HG03442 (cell line): ENCODE data around the gene DNAJC13.
A peak's percentile ranks its signal among the peaks of the same experiment; 100 is the strongest.
"Not testable (repeated sequence)": the region's sequence is repeated elsewhere in the genome, so short reads cannot be mapped to it uniquely, and the experiment has no call there.

Experiments used
- ATAC-seq: cut with Tn5 transposase; IDR thresholded peaks from one replicate; pipeline ENCODE4 v1.9.1; 2021; ENCODE audit warnings: mild to moderate bottlenecking, moderate library complexity; ENCODE audit not compliant: unreplicated experiment

The DNAJC13 gene

DNA sequence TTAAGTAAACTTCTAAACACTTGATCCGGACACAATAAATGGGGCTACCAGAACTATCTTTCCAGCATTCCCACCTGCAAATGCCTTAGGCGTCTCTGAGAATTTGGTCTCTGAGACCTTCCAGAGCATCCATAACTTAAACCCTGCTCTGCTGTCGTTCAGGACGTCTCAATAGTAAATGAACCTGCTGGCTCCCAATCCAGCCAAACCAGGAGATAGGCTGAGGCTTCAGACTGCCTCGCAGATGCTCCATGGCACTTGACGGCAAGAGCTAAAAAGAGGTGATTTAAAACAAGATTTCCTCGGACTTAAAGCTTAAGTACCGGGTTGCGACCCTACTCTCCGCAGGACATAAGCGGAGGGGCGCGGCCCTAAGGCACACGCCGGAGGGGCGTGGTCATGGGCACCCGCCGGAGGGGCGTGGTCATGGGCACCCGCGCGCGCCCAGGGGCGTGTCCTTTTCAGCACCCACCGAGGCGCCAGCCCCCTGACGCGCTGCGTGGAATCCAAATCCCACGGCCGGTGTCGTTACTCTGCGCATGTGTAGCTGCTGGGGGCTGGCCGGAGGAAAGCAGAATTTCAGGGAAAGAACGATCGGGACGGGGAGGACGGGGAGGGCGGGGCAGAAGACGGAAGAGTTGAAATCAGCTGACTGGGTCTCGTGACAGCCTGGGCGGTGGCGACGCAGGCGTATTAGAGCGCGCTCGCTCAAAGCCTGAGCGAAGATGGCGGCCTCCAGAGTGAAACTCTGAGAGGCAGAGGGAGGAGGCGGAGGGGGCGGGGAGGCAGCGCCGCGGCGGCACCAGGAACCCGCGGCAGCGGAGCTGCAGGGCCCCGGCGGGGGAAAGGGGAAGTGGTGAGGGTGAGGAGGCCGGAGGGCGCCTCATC, at the start of gene DNAJC13:
TSS of gene DNAJC13 (plus strand) at position 696 of the 888 bp plus-strand sequence. CDS start 17,049 bp downstream, outside the sequence.
- peak; percentile 81 for ATAC-seq

GRCh38 chr3:132368515-132368914, 48.8 kb upstream of the DNAJC13 start:
- no peak for ATAC-seq

DNA sequence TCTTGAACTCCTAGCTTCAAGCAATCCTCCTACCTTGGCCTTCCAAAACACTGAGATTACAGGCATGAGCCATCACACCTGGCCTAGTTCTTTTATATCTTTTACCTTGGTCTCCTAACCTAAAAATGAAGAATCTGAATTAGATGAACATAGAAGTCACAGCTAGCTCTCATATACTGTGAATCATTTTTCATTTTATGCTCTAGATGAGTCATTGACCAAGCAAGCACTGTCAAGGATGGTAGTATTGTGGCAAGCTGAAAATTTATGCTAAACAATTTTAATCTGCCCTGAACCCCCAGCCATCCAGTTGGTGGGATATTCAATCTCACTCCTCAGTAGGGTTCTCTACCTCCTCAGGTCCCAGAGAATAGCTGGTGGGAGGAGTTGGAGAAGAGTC, 48.3 kb upstream of the DNAJC13 start:
- ATAC-seq, result no peak

- not testable (repeated sequence) for ATAC-seq
These were observed 40.4 kb upstream of the DNAJC13 start for GRCh38 chr3:132376945-132377354.

DNA sequence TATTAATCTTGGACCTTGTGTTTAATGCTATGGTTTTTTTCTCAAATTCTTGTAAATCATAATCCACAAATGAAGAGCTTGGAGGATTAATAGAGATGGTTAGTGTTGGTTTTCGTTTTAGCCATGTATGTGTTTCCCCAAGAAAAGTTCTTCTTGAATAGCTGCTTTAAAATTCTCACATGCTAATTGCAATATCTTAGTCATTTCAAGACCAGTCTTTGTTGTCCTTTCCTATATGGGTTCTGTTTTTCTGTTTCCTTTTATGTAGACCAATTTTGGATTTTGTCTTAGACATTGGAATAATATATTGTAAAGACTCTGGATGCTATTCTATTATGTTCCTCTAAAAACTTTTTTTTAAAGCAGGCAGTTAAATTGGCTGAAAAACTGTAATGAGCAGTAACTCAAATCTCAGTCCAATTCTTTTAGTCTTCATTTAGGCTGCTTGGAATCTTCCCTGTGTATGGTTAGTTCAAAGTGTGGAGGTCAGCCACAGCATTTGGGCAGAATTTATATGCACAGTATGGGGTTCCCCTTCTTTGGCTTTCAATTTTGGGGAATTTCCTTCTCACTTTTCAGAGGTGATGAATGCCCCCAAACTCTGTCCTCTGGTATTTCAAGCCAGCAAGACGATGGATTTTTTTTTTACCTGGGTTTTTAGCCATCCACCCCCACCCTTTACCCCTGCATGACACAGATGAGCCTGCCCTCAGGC, 39.1 kb upstream of the DNAJC13 start:
- no peak for ATAC-seq

- no peak for ATAC-seq
These were observed 38.5 kb upstream of the DNAJC13 start for GRCh38 chr3:132378846-132379245.

DNA sequence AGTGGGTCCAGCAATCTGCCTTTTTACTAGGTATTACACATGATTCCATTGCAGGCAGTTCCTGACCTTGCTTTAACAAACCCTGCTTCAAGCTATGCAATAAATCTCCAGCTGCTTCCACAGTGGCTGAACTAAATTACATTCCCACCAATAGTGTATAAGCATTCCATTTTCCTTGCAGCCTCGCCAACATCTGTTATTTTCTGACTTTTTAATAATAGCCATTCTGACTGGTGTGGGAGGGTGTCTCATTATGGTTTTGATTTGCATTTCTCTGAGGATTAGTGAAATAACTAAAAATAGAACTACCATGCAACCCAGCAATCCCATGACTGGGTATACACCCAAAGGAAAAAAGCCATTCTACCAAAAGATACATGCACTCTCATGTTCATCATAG, 36.4 kb upstream of the DNAJC13 start:
- peak; percentile 32 for ATAC-seq

GRCh38 chr3:132381348-132381944, 35.9 kb upstream of the DNAJC13 start:
- peak; percentile 70 for ATAC-seq

- no peak for ATAC-seq
These were observed 35.0 kb upstream of the DNAJC13 start for GRCh38 chr3:132382267-132382666.

DNA sequence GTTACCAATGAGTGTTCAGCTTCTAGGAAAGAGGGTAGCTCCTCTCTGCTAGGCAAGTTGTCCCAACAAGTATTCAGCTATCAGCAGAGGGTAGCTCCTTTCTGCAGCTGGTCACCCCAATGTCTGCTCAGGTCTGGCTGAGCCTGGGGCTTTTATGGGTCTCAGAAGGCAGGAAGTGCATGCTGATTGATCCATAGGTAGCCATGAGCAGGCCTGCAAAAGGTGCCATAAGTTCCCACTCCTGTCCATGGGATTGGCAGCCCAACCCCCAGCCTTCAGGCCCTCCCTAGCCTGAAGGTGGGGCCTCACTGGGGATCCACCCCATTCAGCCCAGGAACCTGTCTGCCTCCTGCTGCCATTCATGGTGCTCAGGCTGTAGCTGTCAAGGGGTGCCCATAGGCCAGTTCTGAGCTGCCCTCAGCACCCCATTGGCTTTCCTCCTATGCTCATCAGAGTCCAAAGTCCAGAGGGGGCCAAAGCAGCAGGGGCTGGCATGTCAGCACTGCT, 34.6 kb upstream of the DNAJC13 start:
- no peak for ATAC-seq

DNA sequence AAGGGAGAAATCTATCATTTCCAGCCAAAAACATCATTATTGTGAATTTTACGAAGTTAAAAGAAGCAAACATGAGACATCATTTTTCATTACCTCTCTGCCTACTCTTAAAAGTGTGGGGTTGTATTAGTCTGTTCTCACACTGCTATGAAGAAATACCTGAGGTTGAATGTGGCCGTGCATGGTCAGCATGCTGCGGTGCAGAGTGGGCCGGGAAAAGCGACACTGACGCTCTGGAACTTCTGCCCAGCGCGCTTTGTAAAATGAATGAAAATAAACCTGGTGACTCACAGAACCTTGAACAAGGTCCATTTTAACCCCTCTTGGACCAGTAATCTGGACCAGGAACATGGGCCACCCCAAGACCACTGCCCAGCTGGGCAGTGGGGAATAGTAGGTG, 31.0 kb upstream of the DNAJC13 start:
- no peak for ATAC-seq

- ATAC-seq, result peak; percentile 61
These were observed 24.6 kb upstream of the DNAJC13 start for GRCh38 chr3:132392675-132393074.

- ATAC-seq, result no peak
These were observed 23.0 kb upstream of the DNAJC13 start for GRCh38 chr3:132394320-132394719.

GRCh38 chr3:132395126-132395525, 22.2 kb upstream of the DNAJC13 start:
- no peak for ATAC-seq

DNA sequence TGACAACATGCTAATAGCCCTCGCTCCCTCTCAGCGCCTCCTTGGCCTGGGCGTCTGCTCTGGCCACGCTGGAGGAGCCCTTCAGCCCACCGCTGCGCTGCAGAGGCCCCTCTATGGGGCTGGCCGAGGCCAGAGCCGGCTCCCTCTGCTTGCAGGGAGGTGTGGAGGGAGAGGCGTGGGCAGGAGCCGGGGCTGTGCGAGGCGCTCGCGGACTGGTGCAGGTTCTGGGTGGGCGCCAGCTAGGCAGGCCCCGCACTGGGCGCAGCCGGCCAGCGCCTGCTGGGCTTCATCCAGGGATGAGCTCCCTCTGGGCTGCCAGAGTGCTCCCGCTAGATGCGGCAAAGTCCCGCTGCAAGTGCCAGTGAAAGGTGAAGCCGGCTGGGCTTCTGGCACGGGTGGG, 21.0 kb upstream of the DNAJC13 start:
- no peak for ATAC-seq

- not testable (repeated sequence) for ATAC-seq
These were observed 20.5 kb upstream of the DNAJC13 start for GRCh38 chr3:132396776-132397175.

DNA sequence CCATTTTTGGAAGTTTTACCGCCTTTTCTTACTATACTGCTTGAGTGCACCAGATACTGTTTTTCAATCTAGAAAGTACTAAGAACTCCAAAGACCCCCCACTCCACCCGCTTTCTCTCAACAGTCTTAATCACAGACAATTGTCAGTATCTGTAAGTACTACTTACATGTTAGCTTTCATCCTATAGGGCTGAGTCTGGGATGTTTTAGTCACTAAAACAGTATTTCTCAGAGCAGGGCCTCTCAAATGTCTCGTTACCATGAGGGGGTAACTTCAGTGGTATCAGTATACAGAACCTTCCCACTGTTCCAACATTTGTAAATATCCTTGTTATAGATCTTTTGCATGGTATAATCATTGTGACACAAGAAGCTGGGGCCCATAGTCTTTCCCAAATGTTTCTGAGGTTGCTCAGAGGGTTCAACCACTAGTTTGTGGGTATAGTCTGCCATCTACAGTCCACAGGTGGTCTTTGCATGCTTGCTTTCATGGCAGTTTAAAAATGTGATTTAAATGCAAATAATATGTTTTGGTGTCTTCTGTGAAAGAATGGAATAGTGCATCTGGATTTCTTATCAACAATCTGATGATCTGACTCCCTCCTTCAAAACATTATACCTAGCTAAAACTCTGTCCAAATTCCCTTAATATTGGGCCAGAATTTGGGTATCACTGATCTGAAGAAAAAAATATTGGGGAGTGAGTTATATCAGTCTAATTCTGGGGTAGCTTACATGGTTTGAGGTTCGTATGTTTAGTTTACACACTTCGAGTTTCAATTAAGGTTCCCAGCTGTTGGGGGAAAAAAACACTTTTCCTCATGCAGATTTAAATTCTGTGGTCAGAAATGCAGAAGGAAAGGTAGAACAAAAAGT, 18.0 kb upstream of the DNAJC13 start:
- ATAC-seq, result no peak

DNA sequence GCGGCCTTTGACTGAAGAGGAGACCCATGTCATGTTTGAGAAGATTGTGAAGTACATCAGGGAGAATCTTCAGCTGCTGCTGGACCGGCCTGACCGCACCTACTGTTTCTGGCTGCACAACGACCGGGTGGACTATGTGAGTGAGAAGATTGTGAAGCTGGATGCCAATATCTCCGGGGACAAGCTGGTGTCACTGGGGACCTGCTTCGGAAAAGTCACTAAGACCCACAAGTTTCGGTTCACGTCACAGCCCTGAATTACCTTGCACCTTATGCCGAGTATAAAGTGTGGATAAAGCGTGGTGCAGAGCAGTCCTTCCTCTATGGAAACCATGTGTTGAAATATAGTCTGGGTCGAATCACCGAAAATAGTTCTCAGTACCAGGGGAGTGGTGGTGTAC, 16.0 kb upstream of the DNAJC13 start:
- no peak for ATAC-seq

DNA sequence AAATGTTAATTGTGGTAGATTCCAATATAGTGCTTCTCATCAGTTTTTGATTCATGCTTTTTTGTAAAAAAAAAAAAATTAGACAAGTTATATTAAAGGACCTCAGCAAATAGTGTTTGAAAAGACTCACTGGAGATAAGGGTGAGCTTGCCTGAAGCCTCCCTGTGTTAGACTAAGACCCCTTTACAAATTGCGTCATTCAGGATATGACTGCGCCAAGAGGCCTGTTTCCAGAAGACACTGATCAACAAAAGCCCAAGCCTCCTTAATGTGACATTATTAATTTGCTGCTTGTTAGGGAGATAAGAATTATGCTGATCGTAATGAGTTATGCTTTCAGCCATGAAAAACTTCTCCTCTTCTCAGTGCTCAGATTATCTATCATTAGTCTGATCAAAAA, 13.0 kb upstream of the DNAJC13 start:
- ATAC-seq, result no peak

DNA sequence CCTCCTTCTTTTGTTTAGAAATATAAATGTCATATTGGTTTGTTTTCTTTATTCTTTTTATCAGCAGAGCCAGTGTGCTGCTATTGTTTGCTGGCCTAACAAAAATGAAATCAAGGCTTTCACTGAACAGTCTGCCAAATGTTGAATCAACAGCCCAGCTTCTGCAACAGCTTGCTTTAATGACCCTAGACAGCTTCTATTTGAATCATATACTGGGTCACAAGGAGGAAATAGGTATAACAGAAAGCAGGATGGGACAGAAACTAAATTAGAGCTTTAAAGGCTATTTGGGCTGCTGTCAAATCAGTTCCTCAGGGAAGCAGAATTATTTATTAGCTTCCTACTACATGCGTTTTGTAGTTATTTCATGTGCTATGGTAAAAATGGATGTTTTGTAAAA, 12.1 kb upstream of the DNAJC13 start:
- ATAC-seq, result no peak
